Activated CD4-positive, alpha-beta T cell treated with anti-CD3 and anti-CD28 coated beads, Interleukin-2, amount 50 U/mL, for 1 hour (primary cell): ENCODE measurements around the gene ZNF768.
"Not testable (repeated sequence)": the region's sequence is repeated elsewhere in the genome, so short reads cannot be mapped to it uniquely, and the experiment has no call there.

ENCODE experiments used
- DNase-seq: peaks from one replicate; pipeline ENCODE4 v3.0.0-alpha.2; 2020

The ZNF768 gene

DNA sequence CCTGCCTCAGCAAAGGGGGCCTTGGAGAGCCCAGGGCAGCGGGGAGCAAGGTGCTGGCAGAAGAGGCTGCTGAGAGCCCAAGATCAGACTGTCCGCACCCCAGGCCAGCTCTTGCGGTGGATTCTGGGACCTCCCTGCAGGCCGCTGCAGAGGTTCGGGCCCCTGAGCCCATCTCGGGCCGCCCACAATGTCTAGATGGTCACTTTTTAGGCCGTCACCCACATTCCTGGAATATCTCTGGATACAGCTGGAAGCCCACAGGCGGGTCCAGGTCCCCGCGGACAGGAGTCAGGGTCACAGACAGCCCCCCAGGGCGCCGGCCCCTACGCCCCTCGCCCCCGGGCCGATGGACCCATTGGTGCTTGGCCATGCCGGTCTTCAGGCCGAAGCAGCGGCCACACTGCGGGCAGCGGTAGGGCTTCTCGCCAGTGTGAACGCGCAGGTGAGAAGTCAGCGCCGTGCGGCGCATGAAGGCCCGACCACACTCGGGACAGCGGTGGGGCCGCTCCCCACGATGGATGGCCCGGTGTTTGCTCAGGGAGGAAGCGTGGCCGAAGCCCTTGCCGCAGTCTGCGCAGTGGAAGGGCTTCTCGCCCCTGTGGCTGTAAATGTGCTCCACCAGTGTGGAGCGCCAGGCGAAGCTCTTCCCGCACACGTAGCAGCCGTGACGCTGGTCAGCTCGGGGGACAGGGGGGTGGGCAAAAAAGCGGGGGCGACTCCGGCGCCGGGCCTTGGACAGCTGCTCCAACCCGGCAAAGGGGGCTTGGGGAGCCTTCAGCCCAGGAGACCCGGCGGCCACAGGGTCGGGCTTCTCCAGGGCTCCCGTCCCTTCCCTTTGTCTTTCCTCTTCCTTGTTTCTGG is 6.1 kb upstream of the ZNF768 start:
- DNase-seq: no peak

DNA sequence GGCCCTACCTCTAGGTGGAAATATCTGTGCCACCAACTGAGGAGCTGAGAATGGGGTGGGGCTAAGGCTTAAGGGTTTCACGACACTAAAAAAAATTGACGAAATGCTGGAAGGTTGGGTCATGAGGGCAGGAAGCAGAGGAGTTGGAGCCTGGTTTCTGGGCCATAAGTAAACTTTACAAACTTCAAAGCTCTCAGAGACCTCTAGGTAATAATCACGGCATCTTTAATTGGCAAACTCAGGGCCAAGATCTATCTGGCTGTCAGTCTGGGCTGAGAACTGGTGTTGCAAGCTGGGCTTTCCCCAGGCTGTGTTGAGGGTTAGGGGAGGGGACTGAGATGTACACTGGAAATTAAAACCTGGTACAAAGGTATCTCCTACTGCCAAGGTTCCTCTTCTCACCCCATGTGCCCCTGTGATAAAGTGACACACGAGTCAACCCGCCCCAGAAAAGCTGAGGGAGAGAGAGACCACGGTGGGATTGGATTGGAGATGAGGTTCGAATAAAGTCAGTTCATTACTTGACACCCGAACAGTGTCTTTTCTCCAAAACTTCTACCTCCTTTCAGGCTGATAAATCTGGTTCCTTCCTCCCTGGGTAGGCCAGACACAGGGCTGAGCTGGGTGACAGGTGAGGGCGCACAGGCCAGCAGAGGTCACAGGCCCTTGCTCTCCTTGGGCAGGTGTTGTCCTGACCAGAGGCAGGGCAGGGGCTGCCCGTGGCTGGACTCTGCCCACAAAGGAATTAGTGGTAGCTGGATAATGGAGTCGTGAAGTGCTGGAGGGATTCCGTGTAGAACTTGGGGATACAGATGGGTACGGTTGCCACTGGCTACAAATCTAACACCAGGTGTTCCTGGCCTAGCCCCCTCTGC is 4.0 kb upstream of the ZNF768 start:
- DNase-seq: no peak

DNA sequence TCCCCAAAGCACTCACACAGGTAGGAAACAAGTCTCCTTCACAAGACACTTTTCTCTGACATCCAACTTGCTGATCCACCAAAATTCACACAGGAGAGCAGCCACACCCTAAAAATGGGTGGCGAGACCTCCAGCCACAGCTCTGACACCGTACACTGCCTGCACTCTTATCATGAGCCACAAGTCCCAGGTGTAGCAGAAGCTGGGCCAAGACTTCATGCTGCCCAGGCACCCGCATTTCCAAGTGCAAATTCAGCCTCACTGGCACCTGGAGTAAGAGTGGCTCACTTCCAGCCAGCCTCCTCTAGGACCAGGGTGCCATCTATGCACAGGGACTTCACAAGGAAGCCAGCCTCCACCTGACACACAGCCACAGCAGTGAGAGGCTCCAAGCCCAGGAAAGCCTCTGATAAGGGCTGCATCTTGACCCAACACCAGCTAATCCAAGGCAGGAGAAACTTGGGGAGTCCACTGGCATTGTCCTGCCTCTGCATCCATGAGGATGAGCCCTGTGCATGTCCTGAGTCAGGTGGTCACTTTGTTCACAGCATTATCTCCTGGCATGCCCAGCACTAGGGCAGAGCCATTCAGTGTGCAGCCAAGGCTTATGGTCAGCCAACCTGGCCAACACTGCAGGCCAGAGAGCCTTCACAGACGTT is 2.6 kb upstream of the ZNF768 start:
- DNase-seq: no peak

DNA sequence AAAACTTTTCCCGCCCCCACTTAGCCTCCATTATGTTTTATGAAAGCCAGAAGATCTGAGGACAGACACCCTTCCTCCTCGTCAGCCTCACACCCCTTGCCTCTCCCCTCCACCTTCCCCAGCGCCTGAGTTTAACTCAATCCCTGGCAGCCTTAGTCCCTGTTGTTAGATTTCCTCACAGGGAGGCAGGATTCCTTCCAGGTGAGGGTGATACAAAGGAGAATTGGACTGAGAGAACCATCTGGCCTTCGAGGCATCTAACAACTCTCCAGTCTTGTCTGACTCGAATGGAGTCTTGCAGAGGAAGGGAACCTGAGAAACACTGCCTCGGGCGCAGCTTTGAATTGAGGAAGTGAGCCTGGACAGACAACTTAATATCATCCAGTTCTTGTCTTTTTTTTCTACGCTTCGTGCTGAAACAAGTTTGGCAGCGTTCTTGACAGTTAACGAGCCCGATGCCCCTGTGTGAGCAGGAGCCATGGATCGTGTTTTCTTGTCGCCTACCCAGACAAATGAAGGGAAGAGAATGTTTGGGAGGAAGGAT is 1.3 kb upstream of the ZNF768 start:
- no peak for DNase-seq

DNA sequence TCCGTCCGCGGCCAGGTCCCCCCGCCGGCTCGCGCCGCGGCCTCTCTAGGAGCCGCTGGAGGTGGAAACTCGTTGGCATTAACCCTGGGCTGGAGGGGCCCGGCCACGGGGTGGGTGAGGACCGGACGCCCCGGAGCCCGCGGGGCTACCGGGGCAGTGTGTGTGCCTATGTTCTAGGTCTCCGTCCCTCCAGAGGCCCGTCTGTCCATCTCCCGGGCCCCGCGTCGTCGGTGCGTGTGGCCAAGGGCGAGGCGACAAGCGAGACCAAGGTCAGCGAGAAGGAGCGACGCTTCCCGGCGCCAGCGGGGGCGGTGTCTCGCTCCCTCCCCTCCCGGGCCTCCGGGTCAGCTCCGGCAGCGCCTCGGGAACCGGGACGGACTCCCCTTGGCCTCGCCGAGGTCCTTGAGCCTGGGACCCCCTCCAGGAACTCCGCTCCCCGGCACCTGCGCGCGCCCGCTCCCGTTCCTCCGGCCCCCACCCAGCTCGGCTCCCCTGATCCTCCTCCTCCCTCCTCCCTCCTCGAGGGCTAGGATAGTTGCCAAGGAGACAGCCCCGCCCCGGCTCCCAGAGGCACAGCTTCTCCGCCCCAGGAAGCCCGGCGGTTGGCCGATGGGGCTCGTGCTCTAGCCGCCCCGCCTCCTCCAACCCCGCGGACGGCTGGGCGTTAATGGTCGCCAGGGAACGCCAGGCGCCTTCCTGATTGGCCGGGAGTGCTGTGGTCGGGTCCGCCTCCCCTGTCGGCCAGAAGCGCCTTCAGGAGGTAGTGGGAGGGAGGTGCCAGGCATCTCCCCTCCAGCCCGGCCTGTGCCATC is 663 bp upstream of the ZNF768 start:
- peak; percentile 77 for DNase-seq

DNA sequence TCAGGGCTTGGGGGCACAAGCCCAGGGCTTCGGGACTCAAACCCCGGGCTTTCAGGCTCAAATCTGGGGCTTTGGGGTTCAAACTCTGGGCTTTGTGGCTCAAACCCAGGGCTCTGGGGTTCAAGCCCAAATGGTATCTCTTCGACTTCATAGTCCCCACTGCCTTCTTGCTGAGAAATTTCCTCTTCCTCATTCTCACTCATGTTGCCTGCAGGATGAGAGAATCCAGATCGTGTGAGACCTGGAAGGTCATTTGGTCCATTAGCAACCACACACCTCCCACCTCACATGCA is 576 bp downstream of the ZNF768 start:
- DNase-seq: no peak

DNA sequence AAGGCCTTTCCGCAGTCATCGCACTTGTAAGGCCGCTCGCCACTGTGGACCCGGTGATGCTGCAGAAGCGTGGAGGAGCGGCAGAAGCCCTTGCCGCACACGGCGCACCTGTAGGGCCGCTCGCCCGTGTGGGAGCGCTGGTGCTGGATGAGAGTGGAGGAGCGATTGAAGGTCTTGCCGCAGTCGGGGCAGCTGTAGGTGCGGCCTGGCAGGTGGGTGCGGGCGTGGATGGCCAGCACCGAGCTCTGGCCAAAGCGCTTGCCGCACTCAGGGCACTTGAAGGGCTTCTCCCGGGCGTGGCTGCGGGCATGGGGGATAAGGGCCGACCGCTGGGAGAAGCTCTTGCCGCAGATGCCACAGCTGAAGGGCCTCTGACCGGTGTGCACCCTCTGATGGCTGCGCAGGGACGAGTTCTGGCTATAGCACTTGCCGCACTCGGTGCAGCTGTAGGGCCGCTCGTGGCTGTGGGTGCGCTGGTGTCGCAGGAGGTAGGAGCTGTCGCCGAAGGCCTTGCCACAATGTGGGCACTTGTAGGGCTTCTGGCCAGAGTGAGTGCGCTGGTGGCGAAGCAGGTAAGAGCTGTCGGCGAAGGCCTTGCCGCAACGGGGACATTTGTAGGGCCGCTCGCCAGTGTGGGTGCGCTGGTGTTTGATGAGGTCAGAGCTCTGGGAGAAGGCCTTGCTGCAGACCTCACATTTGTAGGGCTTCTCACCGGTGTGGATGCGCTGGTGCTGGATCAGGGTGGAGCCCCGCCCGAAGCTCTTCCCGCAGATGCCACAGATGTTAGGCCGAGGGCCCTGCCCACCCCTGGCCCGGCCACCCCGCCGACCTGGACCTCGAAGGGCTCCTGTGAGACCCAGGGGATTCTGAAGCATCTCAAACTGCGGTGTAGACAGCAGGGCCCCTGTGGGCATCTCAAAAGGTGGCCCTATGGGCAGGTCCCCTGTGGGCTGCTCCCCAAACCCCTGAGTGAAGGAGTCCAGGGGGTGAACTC is 1.5 kb downstream of the ZNF768 start:
- no peak for DNase-seq

DNA sequence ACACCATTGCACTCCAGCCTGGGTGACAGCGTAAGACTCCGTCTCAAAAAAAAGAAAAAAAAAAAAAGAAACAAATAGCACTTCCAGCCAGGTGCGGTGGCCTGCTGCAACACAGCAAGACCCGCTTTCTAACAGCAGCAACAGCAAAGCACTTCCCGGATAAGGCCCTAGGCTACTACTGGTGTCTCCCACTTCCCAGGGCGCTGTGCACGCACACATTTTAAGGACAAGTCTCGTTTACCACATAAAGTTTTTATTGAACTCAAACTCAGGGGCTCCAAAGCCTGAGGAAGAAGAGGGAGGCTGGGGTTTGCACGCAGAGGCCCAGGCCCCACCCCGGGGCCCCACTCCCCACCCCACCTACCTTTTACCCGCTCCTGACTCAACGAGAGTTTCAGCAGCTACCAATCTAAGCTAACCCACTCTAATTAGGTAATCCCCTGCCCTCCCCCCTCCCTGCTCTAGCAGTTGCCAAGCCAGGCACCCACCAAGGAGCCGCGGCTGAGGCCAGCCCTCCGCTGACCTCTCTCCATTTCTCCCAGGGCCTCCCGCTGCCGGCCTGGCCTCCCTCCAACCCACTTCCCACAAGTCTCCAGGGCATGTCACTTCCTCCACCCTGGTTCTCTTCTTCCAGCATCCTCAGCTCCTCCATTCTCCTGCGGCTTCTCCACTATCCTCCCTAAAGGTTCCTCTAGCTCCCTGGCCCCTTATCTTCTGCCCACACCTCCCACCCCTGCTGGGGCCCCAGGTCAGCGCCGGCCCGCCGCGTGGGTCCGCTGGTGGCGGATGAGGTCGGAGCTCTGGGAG is 2.4 kb downstream of the ZNF768 start:
- no peak for DNase-seq

DNA sequence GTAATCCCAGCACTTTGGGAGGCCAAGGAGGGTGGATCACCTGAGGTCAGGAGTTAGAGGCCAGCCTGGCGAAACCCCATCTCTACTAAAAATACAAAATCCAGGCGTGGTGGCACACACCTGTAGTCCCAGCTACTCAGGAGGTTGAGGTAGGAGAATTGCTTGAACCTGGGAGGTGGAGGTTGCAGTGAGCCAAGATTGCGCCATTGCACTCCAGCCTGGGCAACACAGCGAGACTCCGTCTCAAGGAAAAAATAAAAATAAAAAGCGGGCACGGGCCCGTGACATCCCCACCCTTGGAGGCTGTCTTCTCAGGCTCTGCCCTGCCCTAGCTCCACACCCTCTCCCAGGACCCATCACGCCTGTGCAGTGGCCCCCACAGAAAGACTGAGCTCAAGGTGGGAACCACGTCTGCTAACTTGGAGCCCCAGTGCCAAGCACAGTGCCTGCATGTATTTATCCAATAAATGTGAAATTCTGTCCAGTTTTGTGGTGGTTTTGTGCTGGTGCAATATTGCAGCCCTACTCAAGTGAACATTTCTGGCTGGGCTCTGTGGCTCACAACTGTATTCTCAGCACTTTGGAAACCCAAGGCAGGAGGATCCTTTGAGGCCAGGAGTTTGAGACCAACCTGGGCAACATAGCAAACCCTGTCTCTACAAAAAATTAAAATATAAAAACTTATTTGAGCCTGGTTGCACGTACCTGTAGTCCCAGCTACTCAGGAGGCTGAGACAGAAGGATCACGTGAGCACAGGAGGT is 3.5 kb downstream of the ZNF768 start:
- not testable (repeated sequence) for DNase-seq

DNA sequence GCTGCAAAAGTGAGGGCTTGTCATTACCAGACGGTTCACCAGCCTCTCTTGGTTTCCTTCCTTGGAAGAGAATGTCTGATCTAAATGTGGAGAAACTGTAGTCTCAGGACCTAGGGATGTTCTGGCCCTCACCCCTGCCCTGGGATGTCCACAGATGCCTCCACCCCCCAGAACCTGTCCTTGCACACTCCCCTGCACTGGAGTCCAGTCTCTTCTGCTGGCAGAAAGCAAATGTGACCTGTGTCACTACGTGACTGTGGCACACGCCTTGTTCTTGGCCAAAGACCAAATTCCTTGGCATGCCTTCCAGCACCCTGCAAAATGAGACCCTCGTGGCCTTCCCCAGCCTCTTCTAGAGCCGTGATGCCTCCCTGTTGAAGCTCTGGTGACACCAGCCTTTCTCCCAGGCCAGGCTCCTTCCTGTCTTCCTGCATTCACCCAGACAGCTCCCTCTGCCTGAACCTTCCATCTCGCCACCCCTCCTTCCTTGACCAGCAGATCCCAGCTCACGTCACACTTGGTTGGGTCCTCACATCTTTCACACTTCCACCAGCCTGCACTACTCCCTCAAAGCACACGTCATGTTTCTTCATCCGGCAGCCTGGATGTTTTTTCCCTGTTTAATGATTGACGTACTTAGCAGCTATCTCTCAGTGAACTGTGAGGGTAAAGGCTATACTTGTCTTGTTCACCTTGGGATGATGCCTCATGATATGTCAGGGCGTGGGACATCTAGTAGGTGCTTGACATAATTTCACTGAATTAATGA is 4.3 kb downstream of the ZNF768 start:
- no peak for DNase-seq

DNA sequence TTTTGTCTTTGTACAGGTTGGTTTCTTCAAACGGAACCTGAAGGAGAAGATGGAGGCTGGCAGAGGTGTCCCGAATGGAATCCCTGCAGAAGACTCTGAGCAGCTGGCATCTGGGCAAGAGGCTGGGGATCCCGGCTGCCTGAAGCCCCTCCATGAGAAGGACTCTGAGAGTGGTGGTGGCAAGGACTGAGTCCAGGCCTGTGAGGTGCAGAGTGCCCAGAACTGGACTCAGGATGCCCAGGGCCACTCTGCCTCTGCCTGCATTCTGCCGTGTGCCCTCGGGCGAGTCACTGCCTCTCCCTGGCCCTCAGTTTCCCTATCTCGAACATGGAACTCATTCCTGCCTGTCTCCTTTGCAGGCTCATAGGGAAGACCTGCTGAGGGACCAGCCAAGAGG is 4.9 kb downstream of the ZNF768 start:
- no peak for DNase-seq

DNA sequence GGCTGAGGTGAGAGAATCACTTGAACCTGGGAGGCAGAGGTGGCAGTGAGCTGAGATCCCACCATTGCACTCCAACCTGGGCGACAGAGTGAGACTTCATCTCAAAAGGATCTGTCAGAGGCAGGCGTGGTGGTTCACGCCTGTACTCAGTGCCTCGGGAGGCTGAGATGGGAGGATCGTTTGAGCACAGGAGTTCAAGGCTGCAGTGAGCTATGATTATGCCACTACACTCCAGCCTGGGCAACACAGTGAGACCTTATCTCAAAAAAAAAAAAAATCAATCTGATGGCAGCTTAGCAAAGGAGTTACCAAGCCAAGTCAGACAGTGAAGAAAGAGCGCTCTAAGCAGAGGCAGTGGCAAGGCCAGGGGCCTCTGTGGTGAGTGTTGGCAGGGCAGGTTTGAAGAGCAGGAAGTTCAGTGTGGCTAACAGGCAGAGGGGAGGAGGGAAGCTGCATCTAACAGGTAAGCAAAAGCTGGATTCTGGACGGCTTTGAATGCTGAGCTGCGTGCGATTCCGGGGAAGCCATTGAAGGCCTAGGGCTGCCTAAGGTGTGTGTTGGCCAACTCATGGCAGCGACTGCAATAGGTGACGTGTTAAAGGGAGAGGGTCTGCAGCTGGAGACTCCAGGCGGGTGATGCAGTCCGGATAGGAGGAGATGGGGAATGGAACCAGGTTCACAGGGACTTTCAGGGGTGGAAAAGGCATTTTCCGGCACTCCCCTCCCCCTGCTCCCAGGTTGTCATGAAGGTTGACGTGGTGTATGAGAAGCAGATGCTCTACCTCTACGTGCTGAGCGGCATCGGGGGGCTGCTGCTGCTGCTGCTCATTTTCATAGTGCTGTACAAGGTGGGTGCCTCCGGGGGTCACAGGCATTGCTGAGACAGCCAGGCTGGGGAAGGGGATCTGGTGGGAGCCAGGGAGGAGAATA is 7.0 kb downstream of the ZNF768 start:
- DNase-seq: no peak

DNA sequence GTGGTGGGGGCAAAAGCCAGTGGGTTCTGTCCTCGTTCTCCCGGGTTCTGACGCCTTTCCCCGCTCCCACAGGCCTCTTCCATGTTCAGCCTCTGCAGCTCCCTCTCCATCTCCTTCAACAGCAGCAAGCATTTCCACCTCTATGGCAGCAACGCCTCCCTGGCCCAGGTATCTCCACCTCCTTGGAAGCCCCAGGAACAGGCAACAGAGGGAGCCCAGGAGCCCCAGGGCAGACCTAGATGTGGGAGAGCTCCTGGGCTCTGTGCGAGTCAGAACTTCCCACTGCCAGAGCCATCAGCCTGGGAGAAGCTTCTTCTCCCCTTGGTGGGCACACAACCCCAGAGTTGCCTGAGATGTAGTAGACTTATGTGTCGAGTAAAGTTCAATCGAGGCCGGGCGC is 7.8 kb downstream of the ZNF768 start:
- DNase-seq: no peak

DNA sequence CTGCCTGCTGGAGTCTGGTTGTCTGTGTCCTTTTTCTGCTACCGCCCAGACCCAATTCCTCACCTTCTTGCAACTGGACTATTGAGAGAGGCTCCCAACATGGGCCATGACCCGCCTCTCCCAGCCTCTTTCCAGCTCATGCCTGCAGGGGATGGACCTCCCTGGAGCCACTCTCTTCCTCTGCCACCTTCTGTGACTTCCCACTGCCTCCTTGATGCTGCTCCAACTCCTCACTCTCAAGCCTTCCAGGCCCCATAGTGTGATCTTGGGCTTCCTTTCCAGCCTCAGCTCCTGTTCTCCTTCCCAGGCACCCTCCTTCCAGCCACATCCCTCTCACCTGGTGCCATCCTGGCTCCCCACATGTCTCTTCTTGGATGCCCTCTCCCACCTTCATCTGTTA is 11.1 kb downstream of the ZNF768 start:
- no peak for DNase-seq

DNA sequence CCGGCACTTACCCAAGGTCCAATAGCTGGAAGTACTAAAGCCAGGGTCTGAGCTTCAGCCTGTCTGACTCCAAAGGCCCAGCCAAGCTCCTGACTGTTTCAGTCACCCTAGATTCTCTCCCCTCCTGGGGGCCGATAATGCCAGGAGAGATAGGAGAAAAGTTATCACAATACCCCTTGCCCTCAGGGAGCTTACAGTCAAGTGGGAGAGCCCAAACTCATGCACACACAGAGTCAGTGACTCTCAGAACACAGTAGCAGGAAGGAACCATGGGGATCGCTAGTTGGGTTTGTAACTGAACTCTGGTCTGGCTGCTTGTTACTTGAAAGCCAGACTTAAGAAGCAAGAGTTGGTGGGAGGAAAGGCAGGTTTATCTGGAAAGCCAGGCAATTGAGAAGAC is 14.9 kb downstream of the ZNF768 start:
- no peak for DNase-seq

DNA sequence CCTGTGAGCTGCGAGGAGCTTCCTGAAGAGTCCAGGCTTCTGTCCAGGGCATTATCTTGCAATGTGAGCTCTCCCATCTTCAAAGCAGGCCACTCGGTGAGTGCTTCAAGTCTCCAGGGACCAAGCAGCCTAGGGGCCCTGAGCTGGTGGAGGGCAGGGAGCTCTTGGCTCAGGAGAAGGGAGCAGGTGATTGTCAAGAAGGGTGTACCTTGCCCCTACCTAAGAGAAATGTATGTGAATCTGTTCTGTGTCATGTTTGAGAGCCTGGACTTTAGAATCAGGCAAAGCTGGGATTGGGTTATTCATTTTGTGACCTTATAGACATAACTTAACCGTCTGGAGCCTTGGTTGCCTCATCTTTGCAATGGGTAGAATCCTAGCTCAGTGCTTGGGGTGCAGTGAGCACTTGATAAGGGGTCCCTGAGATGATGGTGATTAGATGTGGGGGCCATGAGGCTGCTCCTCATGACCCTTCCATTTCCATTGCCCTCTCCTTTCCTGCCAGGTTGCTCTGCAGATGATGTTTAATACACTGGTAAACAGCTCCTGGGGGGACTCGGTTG is 15.9 kb downstream of the ZNF768 start:
- no peak for DNase-seq

DNA sequence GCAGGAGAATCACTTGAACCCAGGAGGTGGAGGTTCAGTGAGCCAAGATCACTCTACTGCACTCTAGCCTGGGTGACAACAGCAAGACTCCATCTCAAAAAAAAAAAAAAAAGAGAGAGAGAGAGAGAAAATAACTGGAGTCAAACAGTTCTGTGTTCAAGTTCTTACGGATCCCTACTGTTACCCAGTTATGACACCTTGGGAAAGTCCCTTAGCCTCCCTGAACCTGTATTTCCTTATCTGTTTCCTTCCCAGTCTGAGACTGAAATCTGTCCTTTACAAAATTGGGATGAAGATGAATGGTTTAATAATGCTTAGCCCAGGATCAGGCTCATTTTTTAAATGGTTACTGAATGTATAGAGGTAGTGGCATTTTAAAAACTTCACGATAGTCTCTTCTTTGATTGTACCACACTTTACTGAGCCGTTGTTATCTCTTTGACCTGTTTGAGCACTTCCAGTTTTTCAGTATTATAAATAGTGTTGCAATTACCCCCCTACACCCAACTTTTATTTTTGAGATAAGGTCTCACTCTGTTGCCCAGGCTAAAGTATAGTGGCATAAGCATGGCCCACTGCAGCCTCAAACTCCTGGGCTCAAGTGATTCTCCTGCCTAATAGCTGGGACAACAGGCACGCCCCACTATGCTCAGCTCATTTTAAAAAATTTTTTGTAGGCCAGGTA is 17.1 kb downstream of the ZNF768 start:
- DNase-seq: no peak
